ENCODE data around the gene POSTN. TPM values are rescaled to one million over a fixed set of nuclear protein-coding genes. Genes with fewer than 3 reads are reported as not detected.

Gene POSTN
- not detected for total RNA-seq
- 0 reads per million in 2 donors for total RNA-seq

DNA sequence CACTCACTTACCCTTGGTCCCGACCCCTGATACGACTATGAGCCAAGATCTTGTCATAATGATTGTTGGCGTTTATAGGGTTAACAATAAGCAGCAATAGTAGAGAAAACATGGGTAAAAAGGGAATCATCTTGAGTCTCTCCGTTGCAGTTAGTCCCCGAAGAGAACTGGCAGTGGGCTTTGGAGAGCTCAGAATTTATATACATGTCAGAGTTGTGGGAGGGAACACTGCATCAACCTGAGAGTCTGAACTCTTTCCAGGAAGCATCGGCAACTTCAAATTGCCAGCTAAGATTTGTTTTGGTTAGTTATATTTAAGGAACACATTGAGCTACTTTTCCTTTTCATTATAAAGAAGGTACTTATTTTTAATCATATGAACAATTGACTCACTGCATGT lies at the start of gene POSTN:
Gene POSTN, minus strand, starts transcription at position 172 of the 400 bp plus-strand sequence. Its CDS starts 42 bp downstream, at position 130.
- H3K9me3 ChIP-seq (ENCODE audit: control insufficient read depth, low read length, poor library complexity, severe bottlenecking) = no peaks in the 10 kb centered on the region
- ATAC-seq (no peak), DNase-seq (no peak)
- H3K36me3 Mint-ChIP-seq (ENCODE audit: low read depth) = no peaks in the 10 kb centered on the region
- H3K4me3 Mint-ChIP-seq = no peak within 1 kb of the TSS
- no peaks in the 10 kb centered on the region for H3K4me1 Mint-ChIP-seq
- H3K27me3 Mint-ChIP-seq = no peaks in the 10 kb centered on the region
- H3K27ac Mint-ChIP-seq = no peak within 1 kb of the TSS

- no peak for ATAC-seq
- H3K9me3 ChIP-seq (ENCODE audit: control insufficient read depth, low read length, poor library complexity, severe bottlenecking) = no peaks in the 10 kb centered on the region
- H3K27me3 Mint-ChIP-seq = no peaks in the 10 kb centered on the region
- no peak overlapping the region for H3K4me3 Mint-ChIP-seq
- H3K27ac Mint-ChIP-seq = no peak overlapping the region
- no peaks in the 10 kb centered on the region for H3K36me3 Mint-ChIP-seq (ENCODE audit: low read depth)
- no peaks in the 10 kb centered on the region for H3K4me1 Mint-ChIP-seq
- no peak for DNase-seq
Measured at GRCh38 chr13:37647031-37647650, 48.6 kb upstream of the POSTN start.

GRCh38 chr13:37646531-37646930 lies 48.0 kb upstream of the POSTN start:
- no peak overlapping the region for H3K4me3 Mint-ChIP-seq
- H3K27me3 Mint-ChIP-seq = no peaks in the 10 kb centered on the region
- DNase-seq (no peak), ATAC-seq (no peak)
- H3K9me3 ChIP-seq (ENCODE audit: control insufficient read depth, low read length, poor library complexity, severe bottlenecking) = no peaks in the 10 kb centered on the region
- no peak overlapping the region for H3K27ac Mint-ChIP-seq
- no peaks in the 10 kb centered on the region for H3K36me3 Mint-ChIP-seq (ENCODE audit: low read depth)
- no peaks in the 10 kb centered on the region for H3K4me1 Mint-ChIP-seq

GRCh38 chr13:37645181-37645740 lies 46.7 kb upstream of the POSTN start:
- H3K4me1 Mint-ChIP-seq = no peaks in the 10 kb centered on the region
- DNase-seq (no peak), ATAC-seq (no peak)
- no peak overlapping the region for H3K27ac Mint-ChIP-seq
- no peaks in the 10 kb centered on the region for H3K9me3 ChIP-seq (ENCODE audit: control insufficient read depth, low read length, poor library complexity, severe bottlenecking)
- H3K4me3 Mint-ChIP-seq = no peak overlapping the region
- no peaks in the 10 kb centered on the region for H3K27me3 Mint-ChIP-seq
- H3K36me3 Mint-ChIP-seq (ENCODE audit: low read depth) = no peaks in the 10 kb centered on the region

- Mint-ChIP-seq H3K4me3 (no peak overlapping the region), H3K27me3 (no peaks in the 10 kb centered on the region), H3K27ac (no peak overlapping the region), H3K4me1 (no peaks in the 10 kb centered on the region), H3K36me3 (ENCODE audit: low read depth) (no peaks in the 10 kb centered on the region)
- DNase-seq = no peak
- ATAC-seq = no peak
- no peaks in the 10 kb centered on the region for H3K9me3 ChIP-seq (ENCODE audit: control insufficient read depth, low read length, poor library complexity, severe bottlenecking)
Measured at GRCh38 chr13:37641391-37641790, 42.8 kb upstream of the POSTN start.

GRCh38 chr13:37640499-37640898 lies 41.9 kb upstream of the POSTN start:
- no peaks in the 10 kb centered on the region for H3K36me3 Mint-ChIP-seq (ENCODE audit: low read depth)
- no peaks in the 10 kb centered on the region for H3K4me1 Mint-ChIP-seq
- H3K27ac Mint-ChIP-seq = no peak overlapping the region
- no peaks in the 10 kb centered on the region for H3K9me3 ChIP-seq (ENCODE audit: control insufficient read depth, low read length, poor library complexity, severe bottlenecking)
- no peak overlapping the region for H3K4me3 Mint-ChIP-seq
- ATAC-seq (no peak), DNase-seq (no peak)
- H3K27me3 Mint-ChIP-seq = no peaks in the 10 kb centered on the region

- no peaks in the 10 kb centered on the region for H3K9me3 ChIP-seq (ENCODE audit: control insufficient read depth, low read length, poor library complexity, severe bottlenecking)
- no peaks in the 10 kb centered on the region for H3K27me3 Mint-ChIP-seq
- H3K4me1 Mint-ChIP-seq = no peaks in the 10 kb centered on the region
- no peak overlapping the region for H3K4me3 Mint-ChIP-seq
- DNase-seq (no peak), ATAC-seq (no peak)
- no peaks in the 10 kb centered on the region for H3K36me3 Mint-ChIP-seq (ENCODE audit: low read depth)
- no peak overlapping the region for H3K27ac Mint-ChIP-seq
Measured at GRCh38 chr13:37636701-37637100, 38.1 kb upstream of the POSTN start.

DNA sequence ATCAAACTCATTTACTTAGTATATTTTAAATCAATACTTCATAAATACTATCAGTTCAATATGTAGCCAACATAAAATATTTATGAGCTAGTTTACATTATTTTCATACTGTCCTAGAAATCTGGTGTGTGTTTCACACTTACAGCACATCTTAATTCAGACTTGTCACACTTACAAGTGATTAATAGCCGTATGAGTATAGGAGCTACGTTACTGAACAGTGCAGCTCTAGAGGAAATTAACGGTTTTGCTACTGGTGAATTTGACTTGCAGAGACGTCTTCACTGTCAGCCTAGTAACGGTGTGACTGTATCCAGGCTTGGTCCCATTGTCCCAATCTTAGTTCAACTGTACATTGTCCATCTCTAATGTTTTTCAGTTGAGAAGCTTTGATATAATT lies 33.7 kb upstream of the POSTN start:
- H3K4me3 Mint-ChIP-seq = no peak overlapping the region
- ATAC-seq = no peak
- no peaks in the 10 kb centered on the region for H3K9me3 ChIP-seq (ENCODE audit: control insufficient read depth, low read length, poor library complexity, severe bottlenecking)
- no peaks in the 10 kb centered on the region for H3K36me3 Mint-ChIP-seq (ENCODE audit: low read depth)
- no peak for DNase-seq
- no peaks in the 10 kb centered on the region for H3K4me1 Mint-ChIP-seq
- H3K27ac Mint-ChIP-seq = no peak overlapping the region
- H3K27me3 Mint-ChIP-seq = no peaks in the 10 kb centered on the region

DNA sequence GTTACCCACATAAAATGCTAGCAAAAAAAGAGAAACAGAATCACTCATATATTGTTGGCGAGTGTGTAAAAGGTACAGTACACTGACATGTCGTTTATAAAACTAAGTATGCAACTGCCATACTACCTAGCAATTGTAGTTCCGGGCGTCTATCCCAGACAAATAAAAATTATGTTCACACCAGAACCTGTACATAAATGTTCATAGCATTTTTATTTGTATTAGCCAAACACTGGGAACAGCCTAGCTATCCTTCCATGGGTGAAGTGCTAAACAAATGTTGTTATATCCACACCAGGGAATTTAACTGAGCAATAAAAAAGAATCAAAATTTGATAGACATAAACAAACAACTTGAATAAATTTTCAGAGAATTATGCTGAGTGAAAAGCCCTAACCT lies 28.9 kb upstream of the POSTN start:
- Mint-ChIP-seq H3K27me3 (no peaks in the 10 kb centered on the region), H3K27ac (no peak overlapping the region), H3K4me3 (no peak overlapping the region), H3K36me3 (ENCODE audit: low read depth) (no peaks in the 10 kb centered on the region), H3K4me1 (no peaks in the 10 kb centered on the region)
- DNase-seq (no peak), ATAC-seq (no peak)
- no peaks in the 10 kb centered on the region for H3K9me3 ChIP-seq (ENCODE audit: control insufficient read depth, low read length, poor library complexity, severe bottlenecking)

- ATAC-seq (no peak), DNase-seq (no peak)
- Mint-ChIP-seq H3K36me3 (ENCODE audit: low read depth) (no peaks in the 10 kb centered on the region), H3K4me3 (no peak overlapping the region), H3K4me1 (no peaks in the 10 kb centered on the region), H3K27ac (no peak overlapping the region), H3K27me3 (no peaks in the 10 kb centered on the region)
- H3K9me3 ChIP-seq (ENCODE audit: control insufficient read depth, low read length, poor library complexity, severe bottlenecking) = no peaks in the 10 kb centered on the region
Measured at GRCh38 chr13:37621811-37622361, 23.3 kb upstream of the POSTN start.

GRCh38 chr13:37618554-37618953 lies 20.0 kb upstream of the POSTN start:
- H3K9me3 ChIP-seq (ENCODE audit: control insufficient read depth, low read length, poor library complexity, severe bottlenecking) = no peaks in the 10 kb centered on the region
- no peak overlapping the region for H3K4me3 Mint-ChIP-seq
- no peak for ATAC-seq
- no peak for DNase-seq
- no peaks in the 10 kb centered on the region for H3K4me1 Mint-ChIP-seq
- no peaks in the 10 kb centered on the region for H3K36me3 Mint-ChIP-seq (ENCODE audit: low read depth)
- H3K27ac Mint-ChIP-seq = no peak overlapping the region
- H3K27me3 Mint-ChIP-seq = no peaks in the 10 kb centered on the region

DNA sequence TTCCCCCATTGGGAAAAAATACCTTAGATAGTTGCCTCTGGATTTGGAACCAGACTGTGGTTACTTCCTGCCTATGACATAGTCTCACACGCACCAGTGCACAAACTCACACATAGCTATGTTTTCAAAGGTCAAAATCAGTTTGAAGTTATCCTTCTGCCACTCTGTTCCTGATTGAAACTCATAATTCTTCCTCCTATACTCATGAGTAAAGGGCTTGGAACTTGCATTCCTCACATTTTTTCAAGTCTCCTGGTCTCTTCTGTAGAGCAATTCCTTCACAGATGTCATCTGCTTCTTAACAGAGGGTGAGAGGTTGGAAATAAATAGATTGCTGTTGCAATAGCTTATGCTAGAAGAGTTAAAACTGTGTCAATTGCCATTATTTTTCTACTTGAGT lies 18.6 kb upstream of the POSTN start:
- ATAC-seq (no peak), DNase-seq (no peak)
- Mint-ChIP-seq H3K27me3 (no peaks in the 10 kb centered on the region), H3K4me1 (no peaks in the 10 kb centered on the region), H3K36me3 (ENCODE audit: low read depth) (no peaks in the 10 kb centered on the region), H3K27ac (no peak overlapping the region), H3K4me3 (no peak overlapping the region)
- H3K9me3 ChIP-seq (ENCODE audit: control insufficient read depth, low read length, poor library complexity, severe bottlenecking) = no peaks in the 10 kb centered on the region

- DNase-seq (no peak), ATAC-seq (no peak)
- Mint-ChIP-seq H3K36me3 (ENCODE audit: low read depth) (no peaks in the 10 kb centered on the region), H3K27ac (no peak overlapping the region), H3K4me3 (no peak overlapping the region), H3K4me1 (no peaks in the 10 kb centered on the region), H3K27me3 (no peaks in the 10 kb centered on the region)
- H3K9me3 ChIP-seq (ENCODE audit: control insufficient read depth, low read length, poor library complexity, severe bottlenecking) = no peaks in the 10 kb centered on the region
Measured at GRCh38 chr13:37616131-37616530, 17.6 kb upstream of the POSTN start.

GRCh38 chr13:37615276-37615675 lies 16.7 kb upstream of the POSTN start:
- no peaks in the 10 kb centered on the region for H3K9me3 ChIP-seq (ENCODE audit: control insufficient read depth, low read length, poor library complexity, severe bottlenecking)
- H3K27ac Mint-ChIP-seq = no peak overlapping the region
- ATAC-seq = no peak
- H3K4me3 Mint-ChIP-seq = no peak overlapping the region
- no peaks in the 10 kb centered on the region for H3K36me3 Mint-ChIP-seq (ENCODE audit: low read depth)
- H3K4me1 Mint-ChIP-seq = no peaks in the 10 kb centered on the region
- DNase-seq = no peak
- H3K27me3 Mint-ChIP-seq = no peaks in the 10 kb centered on the region
